ENCODE data around the gene CHMP1B.

- TF ChIP-seq, protein P1, sequence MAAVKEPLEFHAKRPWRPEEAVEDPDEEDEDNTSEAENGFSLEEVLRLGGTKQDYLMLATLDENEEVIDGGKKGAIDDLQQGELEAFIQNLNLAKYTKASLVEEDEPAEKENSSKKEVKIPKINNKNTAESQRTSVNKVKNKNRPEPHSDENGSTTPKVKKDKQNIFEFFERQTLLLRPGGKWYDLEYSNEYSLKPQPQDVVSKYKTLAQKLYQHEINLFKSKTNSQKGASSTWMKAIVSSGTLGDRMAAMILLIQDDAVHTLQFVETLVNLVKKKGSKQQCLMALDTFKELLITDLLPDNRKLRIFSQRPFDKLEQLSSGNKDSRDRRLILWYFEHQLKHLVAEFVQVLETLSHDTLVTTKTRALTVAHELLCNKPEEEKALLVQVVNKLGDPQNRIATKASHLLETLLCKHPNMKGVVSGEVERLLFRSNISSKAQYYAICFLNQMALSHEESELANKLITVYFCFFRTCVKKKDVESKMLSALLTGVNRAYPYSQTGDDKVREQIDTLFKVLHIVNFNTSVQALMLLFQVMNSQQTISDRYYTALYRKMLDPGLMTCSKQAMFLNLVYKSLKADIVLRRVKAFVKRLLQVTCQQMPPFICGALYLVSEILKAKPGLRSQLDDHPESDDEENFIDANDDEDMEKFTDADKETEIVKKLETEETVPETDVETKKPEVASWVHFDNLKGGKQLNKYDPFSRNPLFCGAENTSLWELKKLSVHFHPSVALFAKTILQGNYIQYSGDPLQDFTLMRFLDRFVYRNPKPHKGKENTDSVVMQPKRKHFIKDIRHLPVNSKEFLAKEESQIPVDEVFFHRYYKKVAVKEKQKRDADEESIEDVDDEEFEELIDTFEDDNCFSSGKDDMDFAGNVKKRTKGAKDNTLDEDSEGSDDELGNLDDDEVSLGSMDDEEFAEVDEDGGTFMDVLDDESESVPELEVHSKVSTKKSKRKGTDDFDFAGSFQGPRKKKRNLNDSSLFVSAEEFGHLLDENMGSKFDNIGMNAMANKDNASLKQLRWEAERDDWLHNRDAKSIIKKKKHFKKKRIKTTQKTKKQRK (IDR thresholded peaks at IDR 0.05; ENCODE audit: borderline replicate concordance, low read depth, low read length) = no peak
- TF ChIP-seq CTCF (IDR thresholded peaks at IDR 0.05 in 2 of 3, conservative IDR thresholded peaks at IDR 0.05 in 1 of 3; ENCODE audit: insufficient read depth in 2 of 3, low read depth in 1 of 3, low read length in 3 of 3) = no peak
- TF ChIP-seq MTF1 (CRISPR knock-in tag; IDR thresholded peaks at IDR 0.05; ENCODE audit: borderline replicate concordance) = no peak
- no peak for TF ChIP-seq SMARCE1 (IDR thresholded peaks at IDR 0.05)
- no peak for TF ChIP-seq MAFK (IDR thresholded peaks at IDR 0.05; ENCODE audit: low read length)
Observed at GRCh38 chr18:11821643-11822237, 29.5 kb upstream of the CHMP1B start.
